HG03280 (cell line): ENCODE data around the gene FADS3.

ENCODE experiments used
- ATAC-seq: cut with Tn5 transposase; IDR thresholded peaks from one replicate; pipeline ENCODE4 v1.9.1; 2021; ENCODE audit warnings: mild to moderate bottlenecking, moderate library complexity; ENCODE audit not compliant: unreplicated experiment

The FADS3 gene

DNA sequence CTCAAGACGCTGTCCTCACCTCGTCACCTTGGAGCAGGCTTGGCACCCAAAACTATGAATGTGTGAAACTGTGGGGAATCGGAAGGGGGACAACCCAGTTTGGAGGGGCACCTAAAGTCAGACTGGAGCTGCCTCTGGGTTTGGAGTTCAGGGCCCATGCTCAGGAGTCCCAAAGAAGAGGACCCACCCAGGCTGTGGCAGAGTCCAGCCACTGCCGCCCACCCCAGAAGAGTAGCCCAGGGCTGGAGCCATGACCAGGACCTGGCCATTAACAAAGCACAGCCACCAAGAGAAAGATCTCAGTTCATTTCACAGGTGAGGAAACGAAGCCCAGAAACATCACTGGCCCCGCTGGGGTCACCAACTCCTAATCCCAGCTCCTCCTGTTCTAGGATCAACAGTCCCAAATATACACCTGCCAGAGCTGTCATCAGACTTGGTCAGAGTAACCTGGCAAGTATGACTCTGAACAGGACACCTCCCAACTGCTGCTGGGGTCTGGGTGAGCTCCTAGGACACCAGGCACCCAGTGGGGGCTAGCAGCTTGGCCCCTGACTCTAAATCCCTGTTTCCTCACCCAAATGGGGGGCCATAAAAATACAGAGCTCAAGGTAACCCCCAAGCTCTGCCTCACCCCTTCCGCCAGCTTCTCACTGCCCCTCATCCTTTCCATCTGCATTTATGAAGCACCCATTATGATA is 23.3 kb upstream of the FADS3 start:
- no peak for ATAC-seq

GRCh38 chr11:61913699-61914395 is 22.5 kb upstream of the FADS3 start:
- ATAC-seq, result no peak

DNA sequence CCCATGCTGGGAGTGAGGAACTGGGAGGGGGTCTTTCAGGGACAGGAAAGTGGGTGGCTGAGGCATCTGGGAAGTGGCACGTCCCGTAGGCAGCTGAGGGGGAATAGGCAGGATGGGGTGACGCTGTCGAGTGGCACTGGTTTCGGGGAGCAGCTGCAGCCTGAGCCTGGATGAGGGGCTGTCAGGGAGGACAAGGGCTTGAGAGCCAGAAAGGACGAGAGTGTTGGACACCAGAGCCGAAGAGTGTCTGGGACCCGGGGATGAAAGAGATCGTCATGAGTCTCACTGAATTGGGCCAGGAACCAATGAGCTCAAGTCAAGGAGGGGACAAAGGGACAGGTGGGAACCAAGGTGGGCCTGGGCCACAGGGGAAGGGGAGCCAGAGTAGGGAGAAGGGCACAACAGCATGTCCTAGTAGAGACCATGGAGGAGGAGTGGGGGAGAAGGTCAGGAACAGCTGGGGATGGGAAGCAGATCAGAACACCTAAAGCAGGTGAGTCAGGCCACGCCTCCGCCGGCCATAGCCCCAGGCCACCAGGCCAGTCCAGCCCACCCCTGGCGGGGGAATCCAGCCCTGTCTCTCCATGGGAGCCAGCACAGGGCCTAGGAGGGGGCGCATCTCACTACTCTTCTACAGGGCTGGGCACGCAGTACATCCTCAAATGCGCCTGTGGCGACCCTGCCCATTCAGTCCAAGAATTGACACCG is 21.8 kb upstream of the FADS3 start:
- ATAC-seq, result no peak

- no peak for ATAC-seq
These were observed 21.2 kb upstream of the FADS3 start for GRCh38 chr11:61912530-61912898.

- ATAC-seq, result no peak
These were observed 20.6 kb upstream of the FADS3 start for GRCh38 chr11:61911701-61912529.

GRCh38 chr11:61911128-61911700 is 19.9 kb upstream of the FADS3 start:
- no peak for ATAC-seq

DNA sequence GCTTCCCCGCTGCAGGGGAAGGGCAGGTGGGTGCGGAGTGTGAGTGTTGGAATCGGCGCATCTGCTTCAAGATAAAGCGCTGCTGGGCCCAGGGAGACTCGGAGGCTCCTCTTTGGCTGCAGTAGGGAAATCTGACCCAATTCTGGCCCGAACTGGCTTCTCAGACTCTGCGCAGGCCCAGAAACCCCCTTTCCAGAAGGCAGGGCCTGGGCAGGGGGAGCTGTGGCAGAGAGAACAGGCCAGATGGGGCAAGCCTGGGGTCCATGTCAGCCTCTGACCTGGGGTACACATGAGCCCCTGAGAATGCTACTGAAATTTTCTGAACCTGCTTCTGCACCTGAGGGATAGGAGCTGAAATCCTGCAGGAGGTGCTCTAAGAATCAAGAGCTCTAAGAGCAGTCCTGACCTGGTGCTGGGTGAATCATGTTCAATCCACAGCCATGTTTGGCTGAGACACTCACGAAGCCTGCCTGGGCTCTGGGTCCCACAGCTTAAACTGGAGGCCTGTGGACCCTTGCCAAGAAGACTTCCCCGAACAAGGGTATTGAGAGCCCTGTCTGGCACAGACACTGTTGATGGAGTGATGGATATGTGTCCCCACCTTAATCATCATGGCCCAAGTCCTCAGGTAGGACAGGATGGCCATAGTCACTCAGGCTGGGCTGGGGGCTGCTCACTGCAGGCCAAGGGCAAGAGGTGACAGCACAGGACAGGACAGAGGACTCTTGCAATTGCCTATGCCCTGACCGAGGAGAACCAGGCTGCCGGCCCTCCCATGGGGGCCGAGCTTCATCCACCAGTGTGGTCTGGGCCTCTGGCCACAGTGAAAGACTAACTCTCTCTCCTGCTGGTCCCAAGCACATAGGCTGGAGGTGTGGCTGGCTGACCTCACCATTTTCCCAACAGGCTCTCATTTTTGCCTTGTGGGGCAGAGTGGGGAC is 19.1 kb upstream of the FADS3 start:
- no peak for ATAC-seq

DNA sequence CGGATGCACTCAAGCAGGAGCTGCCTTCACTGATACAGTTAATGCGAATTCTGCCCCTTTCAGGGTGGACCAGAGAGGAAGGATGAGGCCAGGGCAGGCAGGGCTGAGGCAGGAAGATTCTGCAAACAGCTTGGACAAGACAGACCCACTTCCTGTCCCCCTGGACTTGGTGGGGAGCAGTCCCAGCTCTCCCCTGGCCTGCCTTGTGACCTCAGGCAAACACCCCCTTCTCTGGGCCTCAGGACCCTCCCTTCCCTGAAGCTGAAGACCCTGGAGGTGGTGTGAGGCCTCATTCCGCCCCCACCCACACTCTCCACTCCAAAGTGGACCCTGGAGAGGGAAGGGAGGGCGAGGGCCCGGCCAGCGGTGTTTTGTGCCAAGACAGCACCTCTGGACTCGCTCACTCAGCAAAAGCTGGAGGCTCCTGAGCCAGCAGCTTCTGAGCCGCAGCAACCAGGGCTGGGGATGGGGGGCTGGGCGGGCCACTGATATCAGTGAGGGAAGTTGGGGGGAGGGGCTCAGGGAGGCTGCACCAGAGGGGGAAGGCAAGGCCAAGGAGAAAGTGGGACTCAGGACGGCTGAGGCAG is 17.5 kb upstream of the FADS3 start:
- ATAC-seq, result no peak

- no peak for ATAC-seq
These were observed 16.8 kb upstream of the FADS3 start for GRCh38 chr11:61907871-61908729.

- ATAC-seq, result no peak
These were observed 15.9 kb upstream of the FADS3 start for GRCh38 chr11:61907282-61907681.

GRCh38 chr11:61906522-61906909 is 15.2 kb upstream of the FADS3 start:
- ATAC-seq, result no peak

GRCh38 chr11:61905801-61906521 is 14.6 kb upstream of the FADS3 start:
- ATAC-seq, result no peak

GRCh38 chr11:61905067-61905696 is 13.8 kb upstream of the FADS3 start:
- no peak for ATAC-seq

DNA sequence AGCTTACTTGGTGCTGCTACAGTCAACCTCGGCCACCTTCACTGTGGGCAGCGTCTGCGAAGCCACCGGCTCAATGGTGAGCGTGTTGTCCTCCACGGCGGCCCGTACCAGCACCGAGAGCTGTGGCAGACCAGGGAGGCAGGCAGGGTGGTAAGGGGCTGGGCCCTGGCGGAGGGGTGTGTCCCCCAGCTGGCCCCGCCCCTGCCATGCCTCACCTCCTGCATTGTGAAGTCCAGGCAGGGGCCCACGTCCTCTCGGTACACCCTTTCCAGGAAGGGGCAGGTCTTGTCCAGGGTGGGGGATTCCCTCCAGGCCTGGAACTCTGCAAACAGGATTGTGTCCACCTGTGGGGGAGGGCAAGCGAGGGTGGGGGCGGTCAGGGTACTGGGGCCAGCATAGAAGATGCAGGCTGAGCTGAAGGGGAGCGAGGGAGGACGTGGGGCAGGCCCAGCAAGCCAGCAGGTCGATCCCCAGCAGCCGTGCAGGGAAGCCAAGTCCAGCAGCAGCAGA is 13.2 kb upstream of the FADS3 start:
- ATAC-seq, result no peak

GRCh38 chr11:61903845-61904244 is 12.5 kb upstream of the FADS3 start:
- no peak for ATAC-seq

GRCh38 chr11:61902313-61902712 is 11.0 kb upstream of the FADS3 start:
- no peak for ATAC-seq

DNA sequence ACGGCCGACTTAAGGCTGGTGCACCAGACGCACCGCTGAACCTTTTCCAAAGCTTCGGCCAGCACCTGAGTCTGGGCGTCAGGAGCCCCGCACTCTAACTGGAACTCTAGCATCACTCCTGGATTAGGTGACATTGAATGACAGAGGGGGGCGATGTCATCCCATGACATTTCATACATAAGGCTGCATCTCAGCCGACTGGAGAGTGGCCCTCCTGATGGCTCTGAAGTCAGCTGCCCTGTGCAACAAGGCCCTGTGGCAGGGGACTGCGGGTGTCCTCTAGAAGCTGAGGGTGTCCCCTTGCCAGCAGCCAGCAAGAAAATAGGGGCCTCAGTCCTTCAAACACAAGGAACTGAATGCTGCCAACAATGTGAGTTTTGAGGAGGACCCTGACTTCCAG is 10.1 kb upstream of the FADS3 start:
- no peak for ATAC-seq
